Left kidney (tissue), 2 donors: ENCODE data around the gene PDE7B. TPM values are rescaled to one million over a fixed set of nuclear protein-coding genes. Genes with fewer than 3 reads are reported as not detected.
"Not testable (repeated sequence)": the region's sequence is repeated elsewhere in the genome, so short reads cannot be mapped to it uniquely, and the experiment has no call there.

Experiments used
- DNase-seq: peaks from one replicate; pipeline ENCODE4 v3.0.0-alpha.2; 2013
- polyA plus RNA-seq: library from polyadenylated mRNA; unstranded; fragments of 120-200 nt; gene quantifications from one replicate; pipeline ENCODE4 v1.2.1, GENCODE V29; 2013; ENCODE audit not compliant: insufficient read length

The PDE7B gene
- polyA plus RNA-seq, 1 donor = 8.0 TPM

DNA sequence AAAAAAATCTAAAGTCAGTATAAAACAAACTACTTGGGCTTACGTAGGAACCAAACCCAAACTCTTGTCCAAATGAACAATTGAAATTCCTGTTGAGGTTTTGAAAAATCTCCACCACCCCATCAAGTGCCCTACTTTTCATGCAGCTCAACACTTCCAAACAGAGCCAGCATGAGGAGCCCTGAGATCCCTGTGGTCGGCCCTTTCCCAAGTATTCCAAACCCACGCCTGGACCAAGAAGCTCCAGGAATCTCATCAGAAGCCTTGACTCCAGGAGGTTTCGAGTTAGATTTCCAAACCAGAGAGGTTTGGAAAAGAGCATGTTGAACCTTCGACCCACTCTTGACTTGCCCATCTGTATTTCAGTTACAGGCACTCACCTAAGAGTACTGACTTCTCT is 219.3 kb downstream of the PDE7B start:
- DNase-seq = no peak

DNA sequence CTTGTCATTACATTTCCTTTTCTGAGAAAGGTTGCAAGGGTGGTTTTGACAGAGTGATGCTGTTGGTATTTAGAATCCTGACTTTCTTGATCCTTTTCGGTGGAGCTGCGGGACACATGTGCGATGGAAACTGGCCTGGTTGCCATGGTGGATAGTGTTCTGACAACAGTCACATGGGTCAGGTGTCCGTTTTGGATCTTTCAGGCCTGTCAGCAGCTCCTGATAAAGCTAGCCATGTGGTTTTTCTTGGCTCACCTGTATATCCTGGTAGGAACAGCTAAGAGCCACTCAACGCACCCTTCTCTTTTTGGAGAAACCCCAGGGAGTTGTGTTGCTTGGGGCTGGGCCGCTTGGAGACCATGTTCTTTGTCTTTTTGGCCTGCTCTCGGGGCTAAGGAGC is 221.2 kb downstream of the PDE7B start:
- DNase-seq = no peak

DNA sequence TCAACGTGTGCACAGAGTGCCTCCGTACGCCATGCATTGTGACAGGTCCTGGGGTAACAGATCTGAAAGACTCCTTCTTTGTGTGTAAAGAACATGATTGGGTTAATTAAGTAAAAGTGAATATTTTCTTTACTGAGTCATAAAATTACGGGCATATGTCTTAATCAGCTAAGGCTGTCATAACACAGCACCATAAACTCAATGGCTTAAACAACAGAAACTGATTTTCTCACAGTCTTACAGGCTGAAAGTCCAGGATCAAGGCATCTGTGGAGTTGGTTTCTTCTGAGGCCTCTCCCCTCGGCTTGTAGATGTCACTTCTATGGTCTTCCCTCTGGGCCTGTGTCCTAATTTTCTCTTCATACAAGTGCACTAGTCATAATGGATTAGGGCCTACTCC is 221.7 kb downstream of the PDE7B start:
- no peak for DNase-seq

DNA sequence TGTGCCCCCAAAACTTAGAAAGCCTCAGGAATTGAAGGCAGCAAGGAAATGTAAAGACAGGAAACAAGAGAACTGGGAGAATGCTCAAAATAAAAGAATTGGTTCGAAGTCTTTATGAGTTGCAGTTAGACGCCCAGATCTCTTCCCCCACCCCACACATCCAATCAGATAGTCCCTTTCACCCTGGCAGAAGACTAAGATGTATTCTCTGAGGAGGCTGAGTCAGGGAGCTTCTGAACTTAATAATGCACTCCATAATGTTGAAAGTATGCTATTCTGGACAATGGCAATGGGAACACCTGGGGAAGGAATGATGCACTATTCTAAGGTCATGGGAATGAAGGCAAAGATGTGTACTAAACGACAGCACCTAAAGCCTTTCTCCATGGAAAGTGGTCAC is 225.0 kb downstream of the PDE7B start:
- DNase-seq = no peak

DNA sequence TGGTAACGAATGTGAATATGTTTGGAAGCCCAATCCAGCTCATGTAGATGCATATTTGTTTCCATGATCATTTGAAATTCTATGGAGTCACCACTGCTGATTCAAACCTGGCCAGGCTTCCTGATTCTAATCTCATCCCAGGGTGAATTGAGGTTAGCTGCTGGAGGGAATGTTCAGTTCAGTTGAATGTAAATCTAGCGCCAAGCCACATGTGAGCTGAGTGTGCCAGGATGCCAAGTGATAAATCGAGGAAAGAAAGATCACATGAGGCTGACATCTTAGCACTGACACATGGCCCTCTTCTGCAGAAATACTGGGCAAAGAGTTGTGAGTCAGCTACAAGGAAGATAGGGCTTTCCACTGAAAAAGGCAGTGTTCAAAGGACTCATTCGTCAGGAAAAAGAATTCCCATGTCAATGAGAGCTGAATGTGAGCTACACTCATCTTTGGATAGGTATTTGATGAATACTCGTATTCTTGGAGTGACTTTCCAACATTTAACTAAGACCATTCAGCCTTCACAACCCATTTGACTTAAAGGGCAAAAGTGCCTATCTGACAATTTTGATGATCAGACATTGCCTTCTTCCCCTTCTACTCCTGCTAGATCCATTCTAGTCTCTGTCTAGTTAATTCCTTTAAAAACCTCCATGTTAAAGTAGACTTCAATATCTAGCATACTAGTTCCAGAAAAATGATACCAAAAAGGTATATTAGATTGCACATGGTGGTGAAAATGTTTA is 226.5 kb downstream of the PDE7B start:
- DNase-seq = no peak

DNA sequence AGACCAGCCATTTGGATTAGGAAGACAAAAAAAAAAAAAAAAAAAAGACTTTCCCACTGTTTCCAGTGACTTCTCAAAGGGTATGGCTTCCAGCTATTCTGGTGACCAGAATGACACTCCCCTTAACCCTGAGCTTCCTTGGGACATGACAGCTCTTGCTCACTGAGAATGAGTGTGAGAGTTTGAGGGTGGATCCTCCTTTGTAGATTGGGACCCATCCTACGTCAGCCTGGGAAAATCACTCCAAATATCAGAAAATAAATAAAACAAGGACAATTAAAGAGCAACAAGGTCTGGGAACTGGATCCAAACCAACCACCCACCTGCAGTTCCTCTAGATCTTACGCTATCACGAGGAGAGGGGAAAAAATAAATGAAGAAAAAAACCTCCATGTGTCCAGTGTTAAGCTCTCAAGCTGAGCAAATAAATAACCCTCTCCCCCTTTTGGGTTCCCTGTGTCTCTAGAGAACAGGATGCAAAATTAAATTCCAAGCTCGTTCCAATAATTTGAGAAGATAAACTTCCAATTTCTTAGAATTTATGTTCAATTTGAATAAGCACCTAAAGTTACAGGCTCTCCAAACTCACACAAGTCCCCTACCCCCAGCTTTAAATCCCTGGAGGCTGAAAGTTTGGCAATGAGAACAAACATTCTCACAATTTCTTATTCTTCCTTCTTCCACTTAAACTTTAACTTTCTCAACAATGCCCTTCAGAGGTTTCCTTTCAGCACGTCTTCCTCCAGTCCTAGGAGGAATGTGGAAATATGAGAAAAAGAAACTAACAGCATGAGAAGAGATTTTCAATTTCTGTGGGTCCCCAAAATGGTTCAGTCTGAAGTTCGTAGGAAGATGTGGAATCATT is 228.4 kb downstream of the PDE7B start:
- DNase-seq = no peak

DNA sequence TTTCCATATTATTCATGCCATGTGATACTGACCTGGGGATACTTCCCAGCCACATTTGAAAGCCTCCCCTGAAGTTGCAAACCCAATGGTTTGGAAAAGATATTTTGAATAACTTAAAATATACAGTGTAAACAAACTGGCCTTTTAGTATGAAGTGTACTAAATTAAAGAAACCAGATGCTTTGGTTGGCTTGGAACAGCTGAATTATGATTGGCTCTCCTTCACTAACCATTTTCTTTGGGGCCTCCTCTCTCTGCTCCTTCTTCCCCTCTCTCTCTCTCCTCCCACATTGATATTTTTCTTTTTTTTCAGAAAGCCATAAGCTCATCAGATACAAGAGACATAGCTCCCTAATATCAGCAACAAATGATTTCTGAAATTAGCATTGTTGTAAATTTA is 232.0 kb downstream of the PDE7B start:
- no peak for DNase-seq

DNA sequence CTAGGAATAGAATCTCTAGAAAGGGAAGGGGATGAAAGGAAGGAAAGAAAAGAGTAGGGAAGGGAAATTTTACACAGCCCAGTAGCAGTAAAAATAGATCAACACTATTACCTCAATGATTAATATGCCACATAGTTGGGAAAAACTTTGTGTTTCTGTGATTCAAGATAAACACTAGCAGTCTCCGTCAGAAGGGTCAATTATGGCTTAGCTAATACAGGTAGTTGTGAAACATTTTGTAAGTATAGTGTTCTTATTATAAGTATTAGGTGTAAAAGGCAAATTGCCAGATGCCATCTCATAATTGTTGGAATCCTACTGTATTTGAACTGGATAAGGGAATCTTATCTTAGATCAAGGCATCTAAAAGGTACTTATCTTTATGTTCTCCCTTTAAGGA is 232.9 kb downstream of the PDE7B start:
- no peak for DNase-seq

DNA sequence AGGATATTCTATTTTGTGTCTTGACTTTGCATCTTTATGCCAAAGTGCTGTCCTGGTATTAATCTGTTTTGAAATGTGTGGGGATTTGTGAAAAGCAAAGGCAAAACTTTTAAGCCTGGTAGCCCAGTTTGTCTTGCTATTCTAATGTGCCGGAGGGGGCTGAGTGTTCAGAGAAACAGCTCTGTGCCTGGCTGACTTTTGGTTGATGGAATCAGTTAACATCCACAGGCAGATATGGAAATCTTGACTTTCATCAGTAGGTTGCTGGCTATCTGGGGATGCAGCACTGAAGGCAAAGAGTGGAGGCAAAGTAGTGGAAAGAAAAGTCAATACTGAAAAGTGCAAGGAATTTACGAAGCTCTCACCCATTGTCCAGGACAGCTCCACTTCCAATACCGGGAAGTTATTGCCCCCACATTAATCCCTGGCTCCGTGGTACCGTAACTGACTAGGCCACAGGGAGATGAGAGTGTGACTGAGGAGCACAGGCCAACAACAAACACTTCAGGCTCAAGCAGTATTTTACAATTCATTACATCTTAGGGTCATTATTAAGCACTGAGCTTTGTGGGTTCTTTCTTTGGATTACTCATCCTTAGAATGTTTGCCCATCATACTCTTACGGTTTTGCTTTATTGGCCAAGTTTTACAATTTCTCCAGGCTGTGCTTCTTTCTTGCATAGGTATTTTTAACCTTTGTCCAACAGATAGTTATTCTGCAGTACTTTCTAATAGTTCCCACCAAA is 234.0 kb downstream of the PDE7B start:
- no peak for DNase-seq

DNA sequence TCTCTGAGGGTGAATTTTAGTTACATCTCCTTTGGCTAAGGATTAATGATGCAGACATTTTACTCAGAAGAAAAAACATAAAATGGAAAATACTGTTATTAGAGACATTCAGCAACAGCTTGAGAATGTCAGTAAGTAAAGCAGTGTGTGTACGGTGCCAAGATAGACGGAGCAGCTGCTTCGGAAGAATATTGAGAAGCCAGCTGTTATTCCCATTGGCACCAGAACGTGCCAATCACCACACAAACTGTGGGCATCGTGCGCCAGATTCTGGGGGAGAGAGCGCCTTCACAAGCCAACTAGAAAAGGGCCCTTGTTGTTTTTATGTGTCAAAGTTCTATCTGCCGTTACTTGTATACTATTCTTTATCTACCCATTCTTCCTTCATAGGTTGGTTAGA is 235.2 kb downstream of the PDE7B start:
- DNase-seq = no peak

DNA sequence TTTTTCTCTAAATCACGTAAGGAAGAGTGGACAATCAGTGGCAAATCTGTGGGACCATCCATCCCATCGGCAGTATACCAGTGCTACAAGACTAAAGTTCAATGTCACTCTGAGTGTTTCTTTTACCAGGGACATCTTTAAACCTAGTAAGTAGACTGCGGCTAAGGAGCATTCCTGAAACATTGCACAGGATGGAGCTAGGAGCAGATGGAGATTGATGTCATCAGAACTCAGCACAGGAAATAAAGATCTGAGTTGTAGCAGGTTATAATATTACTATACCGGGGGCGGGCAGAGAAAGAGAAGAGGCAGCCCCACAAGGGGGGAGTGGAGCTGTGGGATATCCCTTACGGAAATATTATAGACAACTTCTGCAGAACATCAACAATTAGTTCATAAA is 236.5 kb downstream of the PDE7B start:
- no peak for DNase-seq

DNA sequence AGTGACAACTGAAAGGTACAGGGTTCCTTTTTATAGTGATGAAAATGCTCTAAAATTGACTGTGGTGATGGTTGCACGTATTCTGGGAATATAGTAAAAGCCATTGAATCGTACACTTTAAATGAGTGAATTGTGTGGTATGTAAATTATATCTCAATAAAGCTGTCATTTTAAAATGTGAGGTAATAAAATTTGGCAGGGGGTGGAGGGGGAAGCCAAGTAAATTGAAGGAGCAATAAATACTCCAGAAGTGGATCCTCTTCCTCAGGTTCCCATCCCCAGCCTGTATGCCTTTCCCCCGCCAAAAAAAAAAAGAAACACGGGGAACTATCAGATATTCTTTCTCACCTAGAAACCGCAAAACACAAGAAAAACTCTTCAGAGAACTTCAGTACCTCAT is 237.2 kb downstream of the PDE7B start:
- DNase-seq = no peak

DNA sequence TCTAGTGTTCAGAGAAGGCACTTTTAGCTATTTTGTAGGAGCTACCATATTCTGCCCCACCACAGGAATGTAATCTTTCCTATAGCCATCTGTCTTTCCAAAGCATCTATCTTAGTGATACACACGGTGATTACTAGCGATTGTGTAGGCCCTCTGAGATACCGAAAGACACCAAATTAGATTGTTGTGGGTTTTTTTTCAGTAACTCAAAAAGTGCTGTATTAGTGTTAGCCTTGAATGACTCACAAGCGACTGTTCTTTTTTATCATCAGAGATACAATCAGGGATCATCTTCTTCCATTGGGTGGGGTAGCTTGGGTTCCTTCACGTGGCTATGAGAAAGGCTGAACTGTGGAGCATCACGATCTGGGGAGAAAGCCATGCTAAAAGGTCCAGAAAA is 238.4 kb downstream of the PDE7B start:
- no peak for DNase-seq

DNA sequence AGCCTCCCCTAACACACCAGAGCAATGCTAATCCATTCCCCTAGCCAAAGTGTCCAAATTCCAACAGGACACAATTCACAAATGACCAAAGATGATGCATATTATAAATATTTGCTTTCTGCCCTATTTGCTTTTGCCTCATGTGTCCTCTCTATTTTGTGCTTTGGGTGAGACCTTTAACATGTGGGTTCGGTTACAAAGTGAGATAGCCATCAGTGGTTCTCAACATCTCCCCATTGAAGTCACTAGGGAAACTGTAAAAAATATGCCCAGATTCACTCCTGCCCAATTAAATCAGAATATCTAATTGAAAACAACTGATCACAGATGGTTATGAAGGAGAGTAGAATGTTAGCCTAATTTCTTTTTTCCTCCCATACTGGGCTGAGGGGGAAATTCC is 239.4 kb downstream of the PDE7B start:
- no peak for DNase-seq

DNA sequence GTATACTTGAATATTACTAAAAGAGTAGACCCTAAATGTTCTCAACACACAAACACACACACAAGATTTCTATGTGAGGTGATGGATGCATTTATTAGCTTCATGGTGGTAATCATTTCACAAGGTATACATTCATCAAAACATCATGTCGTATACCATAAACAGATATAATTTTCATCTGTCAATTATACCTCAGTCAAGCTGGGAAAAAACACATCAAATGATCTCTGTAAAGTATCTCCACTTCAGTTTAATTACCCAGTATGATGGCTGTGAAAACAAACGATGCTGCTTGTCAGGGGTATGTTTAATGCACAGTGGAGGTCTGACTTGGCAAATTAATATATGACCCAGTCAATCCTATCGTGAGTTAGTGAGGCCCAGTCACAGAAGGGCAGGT is 241.4 kb downstream of the PDE7B start:
- no peak for DNase-seq

DNA sequence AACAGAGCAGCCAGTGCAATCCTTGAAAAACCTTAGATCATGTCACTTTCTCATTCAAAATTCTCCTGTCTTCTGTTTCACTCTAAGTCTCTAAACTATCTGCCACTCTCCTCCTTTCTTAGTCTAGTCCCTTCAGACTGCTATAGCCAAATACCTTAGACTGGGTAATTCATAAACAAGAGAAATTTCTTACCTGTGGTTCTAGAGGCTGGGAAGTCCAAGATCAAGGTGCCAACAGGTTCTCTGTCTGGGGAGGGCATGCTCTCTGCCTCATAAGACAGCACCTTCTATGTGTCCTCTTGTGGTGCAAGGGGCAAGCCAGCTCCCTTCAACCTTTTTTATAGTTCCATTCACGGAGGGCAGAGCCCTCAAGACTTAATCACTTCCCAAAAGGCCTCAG is 242.3 kb downstream of the PDE7B start:
- DNase-seq = no peak

DNA sequence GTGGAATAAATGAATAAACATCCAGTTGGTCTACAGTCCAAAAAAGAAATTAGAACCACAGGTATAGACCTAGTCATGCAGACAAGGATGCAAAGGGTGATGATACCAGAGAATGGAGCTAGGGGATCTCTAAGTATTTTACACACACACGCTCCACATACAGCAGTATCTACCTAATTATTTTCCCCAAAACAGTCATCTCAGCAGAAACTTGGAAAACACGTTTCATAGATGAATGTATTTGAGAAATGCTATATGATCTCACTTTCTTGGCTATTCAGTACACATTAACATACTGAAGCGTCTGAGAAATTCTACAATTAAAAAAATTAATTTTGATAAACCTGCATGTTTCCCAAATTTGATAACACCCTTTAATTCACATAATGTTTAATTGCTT is 243.3 kb downstream of the PDE7B start:
- no peak for DNase-seq

DNA sequence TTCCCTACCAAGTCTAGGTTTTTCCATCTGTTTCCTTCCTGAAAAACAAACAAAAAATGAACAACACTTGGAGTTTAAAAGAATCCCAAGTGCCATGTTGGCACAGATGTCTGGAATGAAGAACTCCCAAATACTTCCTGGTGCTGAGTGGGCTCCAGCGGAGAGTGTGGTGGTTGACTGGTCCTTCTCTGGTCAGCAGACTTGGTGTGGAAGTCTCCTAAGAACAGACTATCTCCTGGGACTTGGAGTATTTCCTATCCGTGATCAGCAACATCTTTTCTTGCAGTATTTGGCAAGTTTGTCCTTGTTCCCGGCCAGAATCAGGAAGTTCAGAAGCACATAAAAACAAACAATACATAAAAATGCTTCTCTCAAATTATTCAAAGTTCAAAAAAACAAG is 244.5 kb downstream of the PDE7B start:
- DNase-seq = no peak

DNA sequence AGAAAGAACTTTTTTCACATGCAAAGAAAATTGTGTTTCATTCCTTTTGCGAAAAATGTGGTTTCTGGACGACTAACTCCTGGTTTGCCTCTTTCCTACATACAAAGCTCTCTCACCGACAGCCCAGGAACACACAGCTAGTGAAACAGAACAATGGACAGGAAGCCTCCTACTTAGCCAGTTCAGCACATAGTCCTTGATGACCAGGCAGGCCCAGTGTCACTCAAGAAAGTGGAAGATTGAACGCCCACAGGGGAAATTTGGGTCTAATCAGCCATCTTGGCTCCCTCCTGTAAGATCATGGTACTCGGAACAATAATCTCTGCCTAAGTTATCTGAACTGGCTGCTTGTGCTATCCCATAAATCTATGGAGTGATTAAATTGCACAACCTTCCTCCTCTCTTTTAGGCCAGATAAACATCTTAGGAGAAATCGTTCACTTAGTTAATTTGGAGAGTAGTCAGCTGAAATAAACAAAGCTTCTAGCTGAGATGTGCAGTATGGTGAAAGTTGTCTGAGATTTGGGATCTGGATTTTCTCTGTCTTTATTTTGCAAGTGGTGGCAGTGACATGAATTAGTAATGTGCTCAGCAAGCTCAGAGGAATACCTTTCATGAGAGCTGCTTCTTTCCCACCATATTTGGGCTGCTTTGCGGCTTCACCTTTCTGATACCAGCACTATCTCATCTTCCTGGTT is 251.6 kb downstream of the PDE7B start:
- DNase-seq = no peak

DNA sequence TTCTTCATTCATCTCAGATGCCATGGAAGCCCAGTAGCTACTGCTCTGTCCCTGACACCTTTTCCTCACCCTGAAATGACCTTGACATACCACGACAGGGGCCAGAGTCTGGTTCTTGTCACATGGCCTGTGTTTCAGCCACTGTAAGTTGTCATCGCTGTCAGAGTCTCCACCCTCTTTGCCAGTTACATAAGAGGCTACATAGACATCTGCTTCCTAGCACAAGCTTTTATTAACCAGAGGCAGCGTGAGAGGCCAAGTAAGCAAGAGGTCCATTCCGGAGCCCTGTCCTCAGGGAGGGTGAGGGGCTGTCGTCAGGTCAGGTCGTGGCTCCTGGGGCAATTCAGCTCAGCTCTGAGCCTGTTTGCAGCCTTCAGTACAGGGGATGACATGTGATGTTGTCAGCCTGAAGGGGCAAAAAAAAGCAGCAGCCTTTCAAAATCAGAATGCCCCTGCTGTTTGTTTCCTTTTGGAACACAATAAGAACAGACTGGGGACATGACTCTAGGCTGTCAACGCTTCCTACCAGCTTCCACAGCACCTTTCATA is 252.3 kb downstream of the PDE7B start:
- DNase-seq = no peak

DNA sequence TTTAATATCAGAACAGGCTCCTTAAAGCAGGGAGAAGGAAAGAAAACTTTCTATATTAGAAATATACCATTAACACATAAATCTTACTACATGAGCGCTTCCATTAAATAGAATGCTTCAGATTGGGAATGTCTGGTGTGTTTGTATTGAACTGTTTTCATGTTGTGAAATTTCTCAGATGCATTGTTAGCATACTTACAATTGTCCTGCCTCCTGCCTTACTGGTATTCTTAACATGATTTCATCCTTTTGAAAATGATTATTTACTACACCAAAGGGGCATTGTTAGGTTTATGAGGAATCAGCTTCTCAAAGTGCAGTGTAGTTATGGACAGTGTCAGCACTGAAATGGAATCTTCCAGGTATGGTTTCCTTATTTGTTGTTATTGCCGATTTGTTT is 253.1 kb downstream of the PDE7B start:
- DNase-seq = no peak

DNA sequence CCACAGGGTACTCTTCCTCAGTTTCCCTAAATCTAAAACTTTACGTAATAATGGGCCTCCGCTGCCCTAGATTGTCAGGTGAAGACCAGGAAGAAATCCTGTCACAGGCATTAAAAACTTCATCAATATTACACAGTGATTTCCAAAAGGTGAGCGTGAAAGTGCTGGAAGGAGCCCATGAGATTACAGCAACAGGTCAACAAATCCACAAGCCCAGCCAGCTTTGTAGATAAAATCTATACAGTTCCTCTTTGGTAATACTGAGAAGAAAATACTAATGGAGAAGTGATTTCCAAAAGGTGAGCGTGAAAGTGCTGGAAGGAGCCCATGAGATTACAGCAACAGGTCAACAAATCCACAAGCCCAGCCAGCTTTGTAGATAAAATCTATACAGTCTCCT is 254.3 kb downstream of the PDE7B start:
- DNase-seq = not testable (repeated sequence)
